ENCODE data around the gene TBX4.

TBX4 gene

DNA sequence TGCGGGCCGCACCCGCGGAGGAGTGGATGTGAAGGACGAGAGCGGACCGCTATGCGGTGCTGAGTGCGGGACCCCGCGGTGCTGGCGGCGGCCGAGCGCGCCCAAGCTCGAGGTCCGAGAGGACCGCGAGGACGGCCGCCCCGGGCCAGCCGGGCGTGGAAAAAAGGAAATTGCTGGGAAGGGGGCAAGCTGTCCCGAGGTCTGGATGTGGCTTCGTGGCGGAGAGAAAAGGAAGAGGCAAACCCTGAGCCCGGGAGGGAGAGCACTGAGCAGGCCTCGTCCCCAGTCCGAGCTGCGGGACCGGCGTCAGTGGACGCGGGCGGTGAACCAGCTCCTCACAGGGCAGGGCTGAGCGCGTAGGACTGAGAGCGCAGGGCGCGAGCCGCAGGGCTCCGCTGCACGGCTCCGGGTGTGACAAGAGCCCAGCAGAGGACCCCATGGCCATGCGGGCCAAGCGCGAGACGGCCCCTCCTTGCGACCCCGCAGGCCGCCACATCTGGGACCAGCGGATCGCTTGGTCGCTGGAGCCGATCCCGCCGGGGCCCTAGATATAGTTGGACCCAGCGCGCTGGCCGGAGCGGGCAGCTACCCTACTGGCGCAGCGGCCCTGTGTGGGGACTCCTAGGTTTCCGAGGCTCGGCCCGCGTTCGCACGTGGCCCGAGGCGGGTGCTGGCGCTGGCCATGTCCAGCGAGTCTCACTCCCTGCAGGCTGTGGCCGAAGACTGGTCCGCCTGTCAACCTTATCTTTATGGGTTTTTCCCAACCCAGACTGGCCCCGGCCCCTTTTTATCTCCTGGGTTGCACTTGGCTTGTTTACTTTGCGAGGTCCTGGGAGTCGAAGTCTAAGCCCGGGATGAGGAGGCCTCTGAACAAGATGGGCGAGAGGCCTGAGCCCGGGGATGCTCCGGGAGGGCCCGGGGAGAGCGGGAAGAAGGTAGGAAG lies 2.4 kb downstream of the TBX4 start:
- no peak for DNase-seq

- no peak for DNase-seq
Observed at GRCh38 chr17:61455324-61456060, 3.3 kb downstream of the TBX4 start.

- DNase-seq = no peak
Observed at GRCh38 chr17:61456061-61456681, 3.9 kb downstream of the TBX4 start.

GRCh38 chr17:61456688-61457225 lies 4.5 kb downstream of the TBX4 start:
- no peak for DNase-seq

DNA sequence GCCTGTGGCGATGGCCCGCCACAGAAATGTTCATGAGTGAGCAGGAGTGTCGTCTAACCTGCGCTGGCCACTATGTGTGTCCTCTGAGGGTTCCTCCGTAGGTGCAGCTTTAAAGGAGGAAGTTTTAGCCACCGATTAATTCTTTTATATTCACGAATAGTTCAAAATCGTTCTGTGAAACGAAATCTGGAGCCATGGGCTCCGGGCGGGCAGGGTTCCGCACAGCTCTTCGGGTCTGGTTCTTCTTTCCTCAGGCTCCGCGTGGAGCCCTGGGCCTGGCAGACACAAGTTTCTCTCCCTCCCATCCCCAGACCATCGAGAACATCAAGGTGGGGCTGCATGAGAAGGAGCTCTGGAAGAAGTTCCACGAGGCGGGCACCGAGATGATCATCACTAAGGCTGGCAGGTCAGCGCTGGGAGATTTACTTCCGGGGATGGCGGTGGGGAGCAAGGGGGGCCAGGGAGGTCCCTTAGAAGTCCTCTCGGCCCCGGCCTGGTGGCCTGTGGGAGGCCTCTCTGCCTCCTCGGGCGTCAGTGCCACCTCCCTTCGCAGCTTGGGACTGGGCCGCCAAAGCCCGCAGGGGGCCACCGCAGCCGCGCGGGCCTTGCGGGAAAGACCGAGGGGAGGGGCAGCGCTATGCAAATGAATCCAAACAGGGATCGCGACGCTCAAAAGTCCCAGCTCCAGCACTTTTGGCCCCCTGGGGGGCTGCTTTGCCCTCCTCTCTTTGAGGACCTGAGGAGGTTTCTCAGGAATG lies 5.2 kb downstream of the TBX4 start:
- no peak for DNase-seq

GRCh38 chr17:61458000-61458399 lies 5.8 kb downstream of the TBX4 start:
- no peak for DNase-seq

- DNase-seq = no peak
Observed at GRCh38 chr17:61458421-61459141, 6.4 kb downstream of the TBX4 start.

GRCh38 chr17:61459142-61459809 lies 7.1 kb downstream of the TBX4 start:
- DNase-seq = no peak

DNA sequence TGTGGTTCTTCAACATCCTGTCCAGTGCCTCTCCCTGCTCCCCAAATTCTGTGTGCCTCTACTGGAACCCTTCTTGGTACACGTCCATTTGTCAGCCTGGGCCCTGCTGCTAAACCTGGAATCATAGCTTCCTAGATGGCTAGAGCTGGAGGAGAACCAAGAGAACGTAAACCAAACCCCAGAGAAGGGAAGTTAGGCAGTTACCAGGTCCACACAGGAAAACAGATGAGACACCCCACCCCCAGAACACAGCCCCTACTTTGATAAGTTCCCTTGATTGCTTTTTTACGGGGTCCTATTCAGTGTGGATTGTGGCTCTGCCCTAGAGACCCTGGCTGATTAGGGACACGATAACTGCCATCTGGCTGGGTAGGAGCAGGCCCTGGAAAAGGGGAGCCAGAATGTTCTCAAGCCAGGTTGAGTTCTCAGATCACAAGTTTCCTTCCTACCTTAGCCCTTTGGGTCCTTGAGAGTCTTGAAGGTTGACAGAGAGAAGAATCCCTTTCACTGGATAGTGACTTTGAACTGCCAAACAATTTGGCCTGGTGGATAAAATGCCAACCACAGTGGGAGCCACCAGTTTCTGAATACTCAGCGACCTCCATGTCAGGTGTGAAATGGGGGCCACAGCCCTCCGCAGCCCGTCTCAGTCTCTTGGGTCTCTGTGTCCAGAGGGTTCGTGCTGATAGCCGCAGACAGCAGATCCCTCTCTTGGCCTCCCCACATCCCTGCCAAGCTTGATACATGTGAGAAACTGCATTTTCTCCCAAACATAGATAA lies 7.9 kb downstream of the TBX4 start:
- no peak for DNase-seq

GRCh38 chr17:61460796-61461585 lies 8.8 kb downstream of the TBX4 start:
- no peak for DNase-seq

DNA sequence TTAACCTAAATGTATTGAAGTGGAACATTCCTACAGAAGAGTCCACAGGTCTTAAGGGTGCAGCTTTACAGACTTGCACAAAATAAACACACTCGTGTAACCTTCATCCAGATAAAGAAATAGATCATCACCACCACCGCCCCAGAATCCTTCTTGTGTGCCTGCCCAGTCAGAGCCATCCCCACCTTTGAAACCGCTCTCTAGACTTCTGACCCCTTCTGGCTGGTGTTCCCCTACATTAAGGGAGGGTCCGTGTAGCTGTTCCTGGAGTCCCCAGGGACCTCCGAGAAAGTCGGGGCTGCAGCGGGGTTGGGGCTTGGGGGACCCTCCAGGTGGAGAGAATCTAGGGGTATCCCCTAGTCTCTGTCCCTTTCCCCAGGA lies 9.4 kb downstream of the TBX4 start:
- no peak for DNase-seq

- DNase-seq = no peak
Observed at GRCh38 chr17:61461967-61462718, 9.9 kb downstream of the TBX4 start.

- no peak for DNase-seq
Observed at GRCh38 chr17:61462719-61463315, 10.6 kb downstream of the TBX4 start.

GRCh38 chr17:61463316-61464129 lies 11.3 kb downstream of the TBX4 start:
- DNase-seq = no peak

DNA sequence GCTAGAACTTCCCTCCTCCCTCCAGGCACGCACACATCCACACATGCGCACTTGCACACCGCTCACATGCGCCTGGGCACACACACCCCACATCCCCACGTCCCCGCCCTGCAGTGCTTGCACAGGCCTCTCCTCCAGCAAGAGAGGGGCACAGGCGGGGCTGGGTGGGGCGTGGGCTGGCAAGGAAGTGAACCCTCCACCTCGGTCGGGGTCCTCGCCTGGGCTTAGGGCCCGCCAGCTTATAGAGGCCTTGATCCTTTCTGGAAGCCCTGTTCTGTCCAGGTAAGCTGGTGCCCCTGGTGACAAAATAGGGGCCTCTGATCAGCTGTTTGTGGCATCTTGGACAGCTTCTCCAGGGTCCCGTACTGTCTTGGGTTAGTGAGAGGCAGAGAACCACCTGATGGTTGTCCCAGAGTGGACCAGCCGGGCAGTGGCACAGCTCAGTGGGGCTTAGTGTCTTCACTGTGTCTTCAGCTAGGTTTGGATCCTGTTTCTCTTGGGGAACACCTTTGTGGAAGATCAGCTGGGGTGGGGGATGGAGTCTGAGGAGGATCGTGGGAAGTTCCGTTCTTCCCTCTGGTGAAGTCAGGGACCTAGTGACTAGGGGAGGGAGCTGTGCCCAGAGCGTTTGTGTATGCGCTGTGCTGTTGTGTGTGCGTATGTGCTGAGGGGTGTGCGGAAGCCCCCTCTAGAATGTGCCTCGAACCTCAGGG lies 12.1 kb downstream of the TBX4 start:
- no peak for DNase-seq

- DNase-seq = no peak
Observed at GRCh38 chr17:61464843-61465180, 12.6 kb downstream of the TBX4 start.
